ENCODE data around the gene MSANTD7.

The MSANTD7 gene

DNA sequence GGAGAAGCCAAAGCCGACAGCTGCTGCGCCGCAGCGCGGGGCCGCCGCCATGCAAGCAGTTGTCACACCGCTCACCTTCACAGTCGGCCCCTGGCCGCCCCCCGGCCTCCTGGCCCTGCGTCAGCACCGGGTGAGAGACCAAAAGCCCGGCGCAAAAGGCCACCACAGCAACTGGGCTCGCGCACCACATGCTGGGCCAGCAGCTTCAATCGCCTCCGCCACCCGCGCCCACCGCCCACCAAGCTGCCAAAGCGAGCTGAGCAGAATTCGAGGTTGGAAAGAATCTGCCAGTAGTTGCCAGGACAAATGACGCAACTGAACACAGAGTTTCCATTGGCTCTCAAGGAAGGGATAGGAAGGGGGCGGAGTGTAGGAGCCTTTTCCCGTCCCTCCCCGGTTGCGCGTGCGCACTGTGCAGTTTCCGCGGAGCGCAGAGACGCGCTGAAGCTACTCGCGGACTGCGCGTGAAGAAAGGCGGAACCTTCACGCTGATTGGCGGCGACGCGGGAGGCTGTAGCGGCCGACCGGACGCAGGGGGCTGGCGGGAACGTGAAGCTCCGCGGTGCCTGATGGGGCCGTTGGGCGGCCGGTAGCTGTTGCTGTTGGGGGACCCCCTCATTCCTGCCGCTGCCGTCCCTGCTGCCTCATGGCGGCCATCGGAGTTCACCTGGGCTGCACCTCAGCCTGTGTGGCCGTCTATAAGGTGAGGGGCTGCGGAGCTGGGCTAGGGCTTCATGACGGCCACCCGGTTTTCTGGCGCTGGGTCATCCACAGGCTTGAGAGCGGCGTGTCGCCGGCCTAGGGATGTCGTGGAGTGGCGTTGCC lies at the start of gene MSANTD7, which contains the start of the genes CDNF and HSPA14:
TSS of gene MSANTD7 (plus strand) at position 550 of the 825 bp plus-strand sequence. CDS start 3,979 bp downstream, outside the sequence.
TSS of gene CDNF (minus strand) at position 281 of the 825 bp plus-strand sequence. CDS start at position 190, 91 bp downstream.
TSS of gene HSPA14 (plus strand) at position 550 of the 825 bp plus-strand sequence. CDS start at position 647, 97 bp downstream.
- TF ChIP-seq CTCF (IDR thresholded peaks at IDR 0.05; ENCODE audit: low read depth, low read length) = no peak
- peak; percentile 99 for DNase-seq (ENCODE audit: extremely low read depth, low read depth)

DNA sequence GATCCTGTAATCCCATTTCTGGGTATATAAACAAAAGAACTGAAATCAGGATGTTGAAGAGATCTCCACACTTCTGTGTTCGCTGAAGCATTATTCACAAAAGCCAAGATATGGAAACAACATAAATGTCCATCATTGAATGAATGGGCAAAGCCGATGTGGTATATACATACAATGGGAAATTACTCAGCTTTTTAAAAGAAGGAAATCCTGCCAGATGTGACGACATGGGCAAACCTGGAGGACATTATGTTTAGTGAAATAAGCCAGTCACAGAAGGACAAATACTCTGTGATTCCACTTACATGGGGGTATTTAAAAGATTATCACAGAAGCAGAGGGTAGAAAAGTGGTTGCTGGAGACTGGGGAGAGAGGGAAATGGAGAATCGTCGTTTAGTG lies 39.5 kb upstream of the MSANTD7 start:
- no peak for TF ChIP-seq CTCF (IDR thresholded peaks at IDR 0.05; ENCODE audit: low read depth, low read length)
- DNase-seq (ENCODE audit: extremely low read depth, low read depth) = no peak

DNA sequence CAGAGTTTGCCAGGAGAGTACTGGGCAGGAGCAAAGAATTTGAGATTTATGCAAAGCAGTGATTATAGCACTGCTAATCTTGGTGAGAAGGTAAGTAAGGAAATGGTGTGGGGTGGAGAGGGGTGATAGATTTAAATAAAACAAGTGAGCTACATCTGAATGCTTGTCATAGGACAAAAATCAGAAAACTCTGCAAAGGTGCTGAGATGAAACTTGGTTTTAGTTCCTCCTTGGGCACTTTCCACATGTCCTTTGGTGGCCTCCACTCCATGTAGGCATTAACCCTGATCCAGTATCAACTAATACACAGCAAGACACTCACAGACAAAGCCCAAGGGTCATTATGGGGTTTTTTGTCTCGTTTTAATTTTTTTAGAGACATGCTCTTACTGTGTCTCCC lies 37.7 kb upstream of the MSANTD7 start:
- DNase-seq (ENCODE audit: extremely low read depth, low read depth) = no peak

DNA sequence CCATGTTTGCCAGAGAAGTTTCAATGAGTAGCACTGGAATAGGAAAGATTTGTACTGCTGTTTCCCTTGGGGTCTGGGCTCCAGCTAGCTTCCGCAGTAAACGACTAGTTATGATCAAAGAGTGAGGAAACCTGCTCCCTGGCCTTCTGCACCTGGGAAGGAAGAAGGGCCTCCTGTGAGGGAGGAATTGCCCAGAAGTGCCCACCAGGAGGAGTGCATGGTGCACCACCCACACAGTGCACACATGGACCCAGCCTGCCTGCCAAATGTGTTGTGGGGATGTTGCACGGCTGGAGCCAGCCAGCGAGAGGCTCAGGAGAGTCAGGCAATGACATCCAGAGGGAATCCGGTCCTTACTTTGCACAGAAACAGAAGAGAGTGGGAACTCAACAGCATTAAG lies 36.4 kb upstream of the MSANTD7 start:
- TF ChIP-seq CTCF (IDR thresholded peaks at IDR 0.05; ENCODE audit: low read depth, low read length) = no peak; the same call in 1 of the 2 replicates
- no peak for DNase-seq (ENCODE audit: extremely low read depth, low read depth)

More for the DNA sequence above, 37.7 kb upstream of the MSANTD7 start:
- TF ChIP-seq CTCF (IDR thresholded peaks at IDR 0.05; ENCODE audit: low read depth, low read length) = no peak

- no peak for DNase-seq (ENCODE audit: extremely low read depth, low read depth)
- TF ChIP-seq CTCF (IDR thresholded peaks at IDR 0.05; ENCODE audit: low read depth, low read length) = no peak
These were observed 34.3 kb upstream of the MSANTD7 start for GRCh38 chr10:14803827-14804226.

GRCh38 chr10:14806318-14806717 lies 31.8 kb upstream of the MSANTD7 start:
- no peak for DNase-seq (ENCODE audit: extremely low read depth, low read depth)
- no peak for TF ChIP-seq CTCF (IDR thresholded peaks at IDR 0.05; ENCODE audit: low read depth, low read length)

All from AG09319 (cell line).